ENCODE data around the gene IRF6.

Gene IRF6

GRCh38 chr1:209805875-209806760 lies at the start of gene IRF6:
TSS of gene IRF6 (minus strand) at chr1:209806142. CDS start at chr1:209801413, 4,729 bp downstream.
- in situ Hi-C loops (cut with HindIII; ENCODE audit: low sequenced_read_pairs): no loop called here

GRCh38 chr1:209855623-209856022 lies 49.7 kb upstream of the IRF6 start:
- in situ Hi-C loops (cut with HindIII; ENCODE audit: low sequenced_read_pairs): no loop called here

GRCh38 chr1:209855006-209855405 lies 49.1 kb upstream of the IRF6 start:
- in situ Hi-C loops (cut with HindIII; ENCODE audit: low sequenced_read_pairs): no loop called here

GRCh38 chr1:209854196-209854595 lies 48.3 kb upstream of the IRF6 start:
- in situ Hi-C loops (cut with HindIII; ENCODE audit: low sequenced_read_pairs): loop anchor here (5.0 kb wide), 2 partner anchors 83 to 133 kb away; partner anchors contain the start of gene SYT14

- in situ Hi-C loops (cut with HindIII; ENCODE audit: low sequenced_read_pairs): loop anchor here (5.0 kb wide), 2 partner anchors 84 to 134 kb away; partner anchors contain the start of gene SYT14
Observed at GRCh38 chr1:209853676-209854075, 47.7 kb upstream of the IRF6 start.

GRCh38 chr1:209850342-209850979 lies 44.5 kb upstream of the IRF6 start:
- in situ Hi-C loops (cut with HindIII; ENCODE audit: low sequenced_read_pairs): loop anchor here (5.0 kb wide), 2 partner anchors 87 to 137 kb away; partner anchors contain the start of gene SYT14

GRCh38 chr1:209849388-209849787 lies 43.4 kb upstream of the IRF6 start:
- in situ Hi-C loops (cut with HindIII; ENCODE audit: low sequenced_read_pairs): loop anchor here (25.0 kb wide), 1 partner anchor 388 kb away; the partner anchor contains the start of gene SERTAD4

- in situ Hi-C loops (cut with HindIII; ENCODE audit: low sequenced_read_pairs): loop anchor here (25.0 kb wide), 1 partner anchor 392 kb away; the partner anchor contains the start of gene SERTAD4
Observed at GRCh38 chr1:209845408-209845725, 39.4 kb upstream of the IRF6 start.

- in situ Hi-C loops (cut with HindIII; ENCODE audit: low sequenced_read_pairs): loop anchor here (25.0 kb wide), 1 partner anchor 392 kb away; the partner anchor contains the start of gene SERTAD4
Observed at GRCh38 chr1:209844695-209845407, 38.9 kb upstream of the IRF6 start.

GRCh38 chr1:209840611-209841010 lies 34.7 kb upstream of the IRF6 start:
- in situ Hi-C loops (cut with HindIII; ENCODE audit: low sequenced_read_pairs): loop anchor here (25.0 kb wide), 1 partner anchor 397 kb away; the partner anchor contains the start of gene SERTAD4

GRCh38 chr1:209839875-209840546 lies 34.1 kb upstream of the IRF6 start:
- in situ Hi-C loops (cut with HindIII; ENCODE audit: low sequenced_read_pairs): loop anchor here (25.0 kb wide), 1 partner anchor 397 kb away; the partner anchor contains the start of gene SERTAD4

- in situ Hi-C loops (cut with HindIII; ENCODE audit: low sequenced_read_pairs): loop anchor here (25.0 kb wide), 1 partner anchor 399 kb away; the partner anchor contains the start of gene SERTAD4
Observed at GRCh38 chr1:209838537-209838936, 32.6 kb upstream of the IRF6 start.

- in situ Hi-C loops (cut with HindIII; ENCODE audit: low sequenced_read_pairs): loop anchor here (25.0 kb wide), 1 partner anchor 400 kb away; the partner anchor contains the start of gene SERTAD4
Observed at GRCh38 chr1:209837671-209838070, 31.7 kb upstream of the IRF6 start.

GRCh38 chr1:209835782-209836298 lies 29.9 kb upstream of the IRF6 start:
- in situ Hi-C loops (cut with HindIII; ENCODE audit: low sequenced_read_pairs): loop anchor here (25.0 kb wide), 1 partner anchor 401 kb away; the partner anchor contains the start of gene SERTAD4

- in situ Hi-C loops (cut with HindIII; ENCODE audit: low sequenced_read_pairs): loop anchor here (25.0 kb wide), 1 partner anchor 406 kb away; the partner anchor contains the start of gene SERTAD4
Observed at GRCh38 chr1:209831615-209832014, 25.7 kb upstream of the IRF6 start.

GRCh38 chr1:209830722-209831121 lies 24.8 kb upstream of the IRF6 start:
- in situ Hi-C loops (cut with HindIII; ENCODE audit: low sequenced_read_pairs): loop anchor here (25.0 kb wide), 1 partner anchor 407 kb away; the partner anchor contains the start of gene SERTAD4

- in situ Hi-C loops (cut with HindIII; ENCODE audit: low sequenced_read_pairs): loop anchor here (25.0 kb wide), 1 partner anchor 408 kb away; the partner anchor contains the start of gene SERTAD4
Observed at GRCh38 chr1:209829716-209830115, 23.8 kb upstream of the IRF6 start.

- in situ Hi-C loops (cut with HindIII; ENCODE audit: low sequenced_read_pairs): loop anchor here (25.0 kb wide), 1 partner anchor 410 kb away; the partner anchor contains the start of gene SERTAD4
Observed at GRCh38 chr1:209827384-209828262, 21.7 kb upstream of the IRF6 start, which contains the start of gene UTP25. TSS of gene UTP25 (plus strand) at chr1:209827972. CDS start at chr1:209828064, 92 bp downstream.
